ENCODE measurements around the gene TECTB. TPM values are rescaled to one million over a fixed set of nuclear protein-coding genes. Genes with fewer than 3 reads are reported as not detected.

TECTB gene
- total and polyA plus RNA-seq, 4 donors = not detected

- no peak for TF ChIP-seq CTCF (IDR thresholded peaks at IDR 0.05; ENCODE audit: control extremely low read depth, extremely low read depth)
- DNase-seq (no peak), ATAC-seq (ENCODE audit: insufficient read depth, low FRiP score) (no peak)
- H3K4me3 ChIP-seq = no peak overlapping the region
- WGBS, 2 donors = 83 to 90% methylated on average over 3 of the region's 3 CpGs
- peaks cover 0 to 17% (median 3%) of the 10 kb centered on the region in 4 donors for H3K9me3 ChIP-seq (ENCODE audit: control insufficient read depth in 4 of 4, insufficient read depth in 3 of 4, low read length in 3 of 4)
- H3K27me3 ChIP-seq (ENCODE audit: control insufficient read depth in 3 of 3, insufficient read depth in 3 of 3, low read length in 2 of 3) = no peaks in the 10 kb centered on the region
- no peak overlapping the region for H3K9ac ChIP-seq (ENCODE audit: insufficient read depth in 1 of 2, low read length in 2 of 2)
- H3K36me3 ChIP-seq (ENCODE audit: control insufficient read depth in 4 of 4, insufficient read depth in 4 of 4, low read length in 4 of 4) = no peaks in the 10 kb centered on the region
- H3K27ac ChIP-seq (ENCODE audit: low read depth in 1 of 2, low read length in 1 of 2) = no peak overlapping the region
- H3K4me1 ChIP-seq (ENCODE audit: control insufficient read depth in 5 of 5, insufficient read depth in 5 of 5, low read length in 5 of 5) = peaks cover 0 to 4% (median 0%) of the 10 kb centered on the region in 5 donors
These were observed 46.7 kb upstream of the TECTB start for GRCh38 chr10:112236486-112236885.

DNA sequence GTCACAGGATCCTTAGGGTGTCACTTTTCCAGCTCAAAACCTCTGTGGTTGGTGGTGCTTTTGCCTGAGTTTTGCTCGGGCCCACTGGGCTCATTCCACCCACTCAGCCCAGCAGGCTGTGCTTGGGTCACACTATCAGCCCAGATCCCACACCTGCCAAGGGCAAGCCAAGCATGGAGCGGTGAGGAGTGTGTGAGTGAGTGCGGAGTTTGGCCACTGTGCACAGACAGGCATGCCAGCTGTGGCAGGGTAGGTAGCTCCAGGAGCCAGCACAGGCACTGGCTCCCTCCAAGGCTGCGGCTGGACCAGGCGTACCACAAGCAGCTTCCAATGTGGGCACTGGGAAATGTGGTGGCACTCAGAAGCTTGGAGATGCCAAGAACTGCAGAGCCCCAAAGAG is 43.9 kb upstream of the TECTB start:
- Histone ChIP-seq H3K9me3 (ENCODE audit: control insufficient read depth in 4 of 4, insufficient read depth in 3 of 4, low read length in 3 of 4) (peaks cover 0 to 17% (median 3%) of the 10 kb centered on the region in 4 donors), H3K27me3 (ENCODE audit: control insufficient read depth in 3 of 3, insufficient read depth in 3 of 3, low read length in 2 of 3) (no peaks in the 10 kb centered on the region), H3K9ac (ENCODE audit: insufficient read depth in 1 of 2, low read length in 2 of 2) (no peak overlapping the region), H3K4me3 (no peak overlapping the region), H3K4me1 (ENCODE audit: control insufficient read depth in 5 of 5, insufficient read depth in 5 of 5, low read length in 5 of 5) (peaks cover 0 to 1% (median 0%) of the 10 kb centered on the region in 5 donors), H3K36me3 (ENCODE audit: control insufficient read depth in 4 of 4, insufficient read depth in 4 of 4, low read length in 4 of 4) (no peaks in the 10 kb centered on the region), H3K27ac (ENCODE audit: low read depth in 1 of 2, low read length in 1 of 2) (no peak overlapping the region)
- no peak for TF ChIP-seq CTCF (IDR thresholded peaks at IDR 0.05; ENCODE audit: control extremely low read depth, extremely low read depth)
- ATAC-seq (ENCODE audit: insufficient read depth, low FRiP score) (no peak), DNase-seq (no peak)
- WGBS, 2 donors = 93 to 95% methylated on average over 5 of the region's 5 CpGs

DNA sequence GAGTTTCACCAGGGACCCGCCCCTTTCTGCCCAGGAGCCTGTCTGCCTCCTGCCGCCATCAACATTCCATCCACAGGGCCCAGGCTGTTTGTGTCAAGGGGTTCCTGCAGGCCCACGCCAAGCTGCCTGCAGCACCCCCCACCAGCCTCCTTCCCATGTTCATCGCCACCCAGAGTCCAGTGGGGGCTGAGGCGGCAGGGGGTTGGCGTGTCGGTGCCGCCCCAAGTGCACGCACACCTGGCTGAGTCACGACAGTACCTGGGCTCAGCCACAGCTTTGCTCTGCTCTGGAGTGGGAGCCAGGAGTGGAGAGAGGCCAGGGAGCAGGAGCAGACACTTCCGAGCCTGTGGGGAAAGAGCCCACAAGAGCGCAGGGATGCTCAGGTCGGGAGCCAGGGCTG is 42.8 kb upstream of the TECTB start:
- Histone ChIP-seq H3K27ac (ENCODE audit: low read depth in 1 of 2, low read length in 1 of 2) (no peak overlapping the region), H3K36me3 (ENCODE audit: control insufficient read depth in 4 of 4, insufficient read depth in 4 of 4, low read length in 4 of 4) (no peaks in the 10 kb centered on the region), H3K4me1 (ENCODE audit: control insufficient read depth in 5 of 5, insufficient read depth in 5 of 5, low read length in 5 of 5) (peaks cover 0 to 1% (median 0%) of the 10 kb centered on the region in 5 donors), H3K4me3 (no peak overlapping the region), H3K9ac (ENCODE audit: insufficient read depth in 1 of 2, low read length in 2 of 2) (no peak overlapping the region), H3K27me3 (ENCODE audit: control insufficient read depth in 3 of 3, insufficient read depth in 3 of 3, low read length in 2 of 3) (no peaks in the 10 kb centered on the region), H3K9me3 (ENCODE audit: control insufficient read depth in 4 of 4, insufficient read depth in 3 of 4, low read length in 3 of 4) (peaks cover 0 to 17% (median 3%) of the 10 kb centered on the region in 4 donors)
- 90 to 93% methylated on average over 13 of the region's 13 CpGs for WGBS, 2 donors
- DNase-seq (no peak), ATAC-seq (ENCODE audit: insufficient read depth, low FRiP score) (no peak)
- no peak for TF ChIP-seq CTCF (IDR thresholded peaks at IDR 0.05; ENCODE audit: control extremely low read depth, extremely low read depth)
